HTERT RPE-1 (cell line): ENCODE results near the gene MAD1L1.

ENCODE experiments used
- in situ Hi-C: fragments of 300-500 bp; cut with MboI; formaldehyde crosslinking; loops from 4 replicates; pipeline ENCODE4 v1.14.3; 2020; ENCODE audit warnings: low sequenced_read_pairs

Gene MAD1L1

DNA sequence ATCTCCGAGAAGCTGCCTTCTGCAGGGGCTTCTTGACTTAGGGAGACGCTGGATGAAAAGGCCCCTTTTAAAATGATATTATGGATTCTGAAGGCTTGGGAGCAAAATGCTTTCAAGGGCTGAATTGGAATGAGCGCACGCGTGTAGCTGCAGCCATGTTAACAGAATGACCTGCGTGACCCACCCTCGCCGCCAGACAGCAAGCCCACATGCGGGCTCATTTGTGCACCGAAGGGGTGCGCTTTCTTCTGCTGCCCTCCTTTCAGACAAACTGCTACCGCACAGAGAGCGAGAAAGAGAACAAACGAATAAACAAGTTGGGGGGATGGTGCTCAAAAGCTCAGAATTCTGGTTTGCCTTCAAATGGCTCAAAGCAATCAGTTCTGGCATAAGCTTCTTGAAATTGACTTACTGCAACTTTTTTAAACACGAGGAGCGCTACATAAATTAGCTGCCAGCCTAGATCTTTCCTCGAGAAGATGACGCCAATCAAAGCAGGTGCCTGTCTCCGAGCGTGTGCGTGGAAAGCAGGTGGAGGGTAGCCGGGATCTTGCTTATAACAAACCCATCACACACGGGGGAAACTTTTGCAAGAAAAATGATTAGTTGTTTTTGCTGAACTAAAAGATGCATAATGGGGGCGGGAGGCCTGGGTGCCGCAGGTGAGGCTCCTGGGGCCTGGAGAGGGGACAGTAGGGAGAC lies 268.4 kb downstream of the MAD1L1 start:
- in situ Hi-C loops, result no loop called here

DNA sequence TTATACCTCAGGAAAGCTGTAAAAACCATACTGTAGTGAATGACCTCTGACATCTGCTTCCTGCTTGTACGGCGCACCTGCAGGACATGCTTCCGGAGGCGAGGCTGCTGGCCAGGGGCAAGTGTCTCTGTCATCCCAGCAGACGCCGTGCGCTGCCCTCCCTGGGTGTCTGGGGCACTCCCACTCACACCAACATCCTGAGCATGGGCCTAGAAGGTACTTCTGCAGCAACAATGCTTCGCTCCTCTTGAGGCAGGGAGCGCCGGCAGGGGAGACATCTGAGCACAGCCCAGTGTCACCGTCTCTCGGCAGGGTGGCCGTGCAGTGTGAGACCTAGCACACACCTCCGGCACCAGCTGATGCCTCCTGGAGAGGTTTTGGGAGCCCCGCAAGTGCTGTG lies 269.2 kb downstream of the MAD1L1 start:
- in situ Hi-C loops, result no loop called here

DNA sequence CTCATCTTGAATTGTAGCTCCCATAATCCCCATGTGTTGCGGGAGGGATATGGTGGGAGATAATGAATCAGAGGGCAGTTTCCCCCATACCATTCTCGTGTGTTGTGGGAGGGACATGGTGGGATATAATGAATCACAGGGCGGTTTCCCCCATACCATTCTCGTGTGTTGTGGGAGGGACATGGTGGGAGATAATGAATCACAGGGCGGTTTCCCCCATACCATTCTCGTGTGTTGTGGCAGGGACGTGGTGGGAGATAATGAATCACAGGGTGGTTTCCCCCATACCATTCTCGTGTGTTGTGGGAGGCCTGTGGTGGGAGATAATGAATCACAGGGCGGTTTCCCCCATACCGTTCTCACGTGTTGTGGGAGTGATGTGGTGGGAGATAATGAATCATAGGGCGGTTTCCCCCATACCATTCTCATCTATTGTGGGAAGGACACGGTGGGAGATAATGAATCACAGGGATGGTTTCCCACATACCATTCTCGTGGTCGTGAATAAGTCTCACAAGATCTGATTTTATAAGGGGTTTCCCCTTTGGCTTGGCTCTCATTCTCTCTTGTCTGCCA lies 271.0 kb downstream of the MAD1L1 start:
- in situ Hi-C loops, result no loop called here

DNA sequence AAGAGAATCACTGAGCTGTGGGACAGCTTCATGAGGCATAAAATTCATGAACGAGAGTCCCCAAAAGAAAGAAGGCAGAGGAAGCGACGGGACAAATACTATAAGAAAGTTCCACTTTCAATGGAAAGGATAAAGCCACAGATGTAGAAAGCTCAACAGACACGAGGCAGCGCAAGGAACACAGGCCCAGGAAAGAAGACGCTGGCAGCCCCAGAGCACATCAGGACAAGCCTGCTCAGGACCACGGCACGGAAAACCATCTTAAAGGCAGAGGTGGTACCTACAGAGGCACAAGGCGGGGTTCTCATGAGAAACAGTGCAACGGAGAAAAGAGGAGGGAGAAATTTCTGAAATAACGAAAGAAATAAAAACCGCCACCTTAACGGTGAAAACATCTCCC lies 273.4 kb downstream of the MAD1L1 start:
- in situ Hi-C loops, result no loop called here

DNA sequence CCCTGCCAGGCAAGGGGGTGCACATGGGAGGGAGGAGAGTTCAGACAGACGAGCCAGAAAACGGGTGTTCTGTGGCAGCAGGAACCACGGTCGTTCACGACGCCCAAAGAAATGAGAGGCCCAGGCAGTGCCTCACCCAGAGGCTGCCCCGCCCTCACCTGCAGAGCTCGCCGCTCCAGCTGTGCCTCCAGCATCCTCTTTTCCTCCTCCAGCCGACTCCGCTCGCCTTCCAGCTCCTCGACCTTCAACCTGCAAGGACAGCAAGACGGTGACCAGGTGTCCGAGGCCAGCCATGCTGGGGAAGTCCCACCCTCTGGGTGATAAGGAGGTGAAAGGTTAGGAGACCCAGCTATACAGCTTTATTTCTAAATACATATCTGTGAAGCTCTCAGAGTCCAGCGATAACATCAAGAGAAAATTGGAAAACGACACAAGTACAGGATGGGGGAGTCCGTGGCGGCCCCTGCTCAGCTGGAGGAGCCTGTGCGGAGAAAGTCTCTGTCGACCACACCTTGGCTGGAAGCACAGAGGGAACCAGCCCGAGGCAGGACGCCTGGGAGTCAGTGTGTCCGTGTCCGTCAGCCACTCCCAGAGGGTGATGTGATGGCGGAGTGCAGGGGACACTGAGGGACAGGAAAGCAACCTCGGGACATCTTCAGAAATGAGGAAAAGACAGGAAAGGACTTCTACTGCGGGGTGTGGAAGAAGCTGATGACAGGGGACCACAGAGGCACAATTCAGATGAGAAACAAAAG lies 275.1 kb downstream of the MAD1L1 start:
- in situ Hi-C loops, result no loop called here

DNA sequence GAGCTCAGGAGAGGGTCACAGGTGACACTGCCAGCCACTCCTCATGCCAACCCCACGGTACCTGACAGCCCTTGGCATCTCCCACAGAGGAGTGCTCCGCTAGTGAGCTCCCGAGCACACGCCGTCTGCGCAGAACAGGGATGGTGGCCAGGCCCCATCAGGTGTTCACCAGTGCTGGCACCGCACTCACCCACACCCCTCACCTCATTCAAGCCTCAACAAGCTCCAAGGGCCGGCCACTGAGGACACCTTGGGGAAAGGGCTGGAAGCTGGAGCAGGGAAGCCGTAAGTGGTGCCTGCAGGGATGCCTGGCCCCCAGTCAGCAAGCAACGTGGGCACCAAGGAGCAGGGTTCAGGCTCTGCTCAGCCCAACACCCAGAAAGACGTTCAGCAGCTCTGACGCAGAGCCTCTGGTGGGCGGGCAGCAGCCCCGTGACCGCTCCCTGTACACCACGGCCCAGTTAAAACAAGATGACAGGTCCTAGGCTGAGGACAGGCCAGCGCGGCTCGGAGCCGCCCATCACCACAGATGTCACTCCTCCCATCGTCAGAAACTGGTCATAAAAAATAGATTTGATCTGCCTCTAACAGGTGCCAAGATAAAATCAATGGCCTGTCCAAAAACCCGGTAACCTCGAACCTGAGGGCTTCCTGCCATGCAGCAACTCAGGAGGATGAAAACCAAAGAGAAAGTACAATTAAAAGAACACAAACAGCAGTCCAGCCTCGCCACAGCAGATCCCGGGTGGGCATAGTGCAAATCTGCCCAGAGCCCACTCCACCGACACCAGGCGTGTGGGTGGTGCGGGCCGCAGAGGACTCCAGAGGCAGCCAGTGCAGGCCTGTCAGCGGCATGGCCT lies 275.9 kb downstream of the MAD1L1 start:
- in situ Hi-C loops, result no loop called here

DNA sequence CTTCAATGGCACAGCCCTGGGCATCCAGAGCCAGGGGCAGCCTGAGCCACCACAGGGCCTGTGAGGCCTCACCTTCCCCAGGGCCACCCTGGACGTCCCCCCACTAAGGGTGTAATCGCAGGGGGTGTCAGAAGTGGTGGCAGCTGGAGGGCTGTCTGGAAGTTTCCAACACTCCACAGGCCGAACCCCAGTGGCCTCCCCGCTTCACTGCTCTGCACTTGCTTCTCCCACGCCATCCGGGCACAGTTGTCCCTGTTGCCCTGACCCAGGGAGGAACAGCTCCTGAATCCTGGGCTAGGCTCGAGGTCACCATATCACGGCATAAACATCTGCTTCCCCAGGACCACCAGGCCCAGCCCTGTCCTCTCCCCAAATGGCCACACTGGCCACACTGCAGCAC lies 276.6 kb downstream of the MAD1L1 start:
- in situ Hi-C loops, result no loop called here

DNA sequence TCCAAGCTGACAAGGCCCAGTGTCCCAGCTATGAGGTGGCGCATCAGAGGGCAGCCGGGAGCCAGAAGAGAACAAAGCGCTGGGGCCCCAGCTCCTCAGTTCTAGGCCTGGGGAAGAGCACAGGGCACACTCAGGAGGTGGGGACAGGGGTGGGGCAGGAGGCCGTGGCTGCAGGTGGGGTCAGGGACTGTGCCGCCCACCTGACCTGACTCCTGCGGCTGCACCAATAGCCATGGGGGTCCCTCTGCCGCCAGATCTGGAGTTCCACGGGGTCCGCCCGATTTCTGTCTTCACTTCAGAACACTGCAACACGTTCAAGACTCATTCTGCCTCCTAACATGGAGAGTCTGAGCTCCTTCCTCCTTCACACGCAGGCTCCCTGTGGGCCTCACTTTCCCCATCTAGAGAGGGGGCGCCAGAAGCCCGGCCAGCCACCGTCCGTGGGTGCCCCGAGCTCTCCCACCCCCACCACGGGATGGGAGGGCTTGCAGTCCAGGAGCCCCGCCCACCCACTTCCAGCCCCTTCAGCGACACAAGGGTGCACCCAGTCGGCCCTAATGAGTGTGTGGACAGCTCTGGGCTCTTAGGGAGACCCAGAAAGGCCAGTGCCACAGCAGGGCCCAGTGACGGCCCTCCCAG lies 278.3 kb downstream of the MAD1L1 start:
- in situ Hi-C loops, result no loop called here

DNA sequence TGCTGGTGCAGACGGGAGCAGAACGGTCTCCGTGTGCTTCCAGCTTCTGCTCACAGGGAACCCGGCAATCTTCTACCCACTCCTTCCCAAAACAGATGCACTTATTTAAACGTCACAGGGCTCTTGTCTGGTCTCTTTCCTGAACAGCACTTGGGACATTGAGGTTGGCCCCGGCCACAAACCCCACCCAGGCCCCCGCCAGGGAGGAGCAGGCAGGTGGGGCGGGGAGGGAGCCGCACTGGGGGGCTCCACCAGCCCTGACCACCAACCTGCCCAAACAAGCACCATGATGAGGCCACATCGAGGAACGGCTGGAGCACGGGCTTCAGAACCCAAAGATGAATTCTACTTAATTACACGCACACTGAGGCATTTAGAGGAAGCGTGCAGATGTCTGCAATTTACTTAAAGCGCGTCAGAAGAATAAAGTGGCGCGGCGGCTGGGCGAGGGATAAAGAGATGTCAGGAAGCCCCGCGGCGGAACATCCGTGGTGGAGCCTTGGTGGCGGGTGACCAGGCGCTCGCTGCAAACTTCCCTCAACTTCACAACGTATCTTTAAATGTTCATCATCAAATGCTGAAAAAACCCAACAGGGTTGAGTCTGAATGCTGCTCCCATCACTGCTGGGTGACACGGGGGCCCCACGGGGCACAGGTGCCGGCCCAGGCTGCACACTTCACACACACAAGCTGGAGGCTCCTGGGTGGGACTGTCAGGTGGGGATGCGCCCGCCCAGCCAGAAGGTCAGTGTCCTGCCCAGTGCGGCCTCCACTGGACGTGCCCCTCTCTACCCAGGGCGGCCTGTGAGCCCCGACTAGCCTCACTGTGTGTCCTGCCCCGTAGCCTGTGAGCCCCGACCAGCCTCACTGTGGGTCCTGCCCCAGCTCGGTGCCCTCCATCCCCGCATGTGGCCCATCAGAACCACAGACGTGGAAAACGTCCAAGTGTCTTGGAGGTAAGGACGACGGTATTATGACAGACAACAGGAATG lies 279.2 kb downstream of the MAD1L1 start:
- in situ Hi-C loops, result no loop called here

DNA sequence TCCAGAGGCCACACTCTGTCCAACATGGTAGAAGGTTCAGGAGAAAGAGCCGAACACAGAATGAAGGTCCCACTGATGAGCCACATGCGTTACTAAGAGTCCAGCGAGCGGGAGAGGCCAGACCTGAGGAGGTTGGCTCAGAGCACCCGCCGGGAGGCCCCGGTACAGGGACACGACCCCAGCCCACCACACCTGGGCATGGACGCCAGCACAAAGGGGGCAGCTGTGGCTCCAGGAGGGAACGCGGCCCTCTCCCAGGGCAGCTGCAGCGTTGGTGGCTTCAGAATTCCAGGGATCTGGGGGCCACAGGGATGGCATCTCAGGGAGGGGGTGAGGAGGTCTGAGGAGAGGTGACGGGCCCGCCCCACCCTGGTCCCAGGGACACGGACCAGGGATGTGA lies 280.0 kb downstream of the MAD1L1 start:
- in situ Hi-C loops, result no loop called here

DNA sequence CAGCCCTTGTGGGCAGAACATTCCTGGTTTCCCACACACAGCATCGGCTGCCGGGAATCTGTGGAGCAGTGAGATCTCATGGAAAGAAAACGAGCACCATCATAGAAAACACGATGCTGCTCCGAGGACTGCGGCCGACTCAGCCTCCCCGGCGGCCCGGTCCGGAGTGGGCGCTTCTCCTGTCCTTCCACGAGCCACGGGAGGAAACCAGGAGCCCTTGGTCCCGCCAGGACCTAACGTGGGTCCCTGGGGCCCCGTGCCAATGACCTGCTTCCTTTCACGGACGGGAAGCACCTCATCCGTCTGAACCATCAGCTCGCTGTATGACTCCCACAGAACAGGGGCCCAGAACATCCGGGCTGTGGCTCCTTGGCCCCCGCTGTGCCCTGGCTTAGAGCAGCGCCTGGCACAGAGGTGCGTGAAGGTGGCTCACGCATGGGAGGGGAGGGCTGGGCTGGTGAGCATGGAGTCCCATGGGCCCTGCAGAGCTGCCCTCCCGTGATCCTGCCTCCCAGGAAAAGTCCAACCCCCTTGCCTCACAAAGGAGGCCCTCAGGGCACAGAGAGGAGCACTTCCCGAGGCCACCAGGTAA lies 280.5 kb downstream of the MAD1L1 start:
- in situ Hi-C loops, result no loop called here

DNA sequence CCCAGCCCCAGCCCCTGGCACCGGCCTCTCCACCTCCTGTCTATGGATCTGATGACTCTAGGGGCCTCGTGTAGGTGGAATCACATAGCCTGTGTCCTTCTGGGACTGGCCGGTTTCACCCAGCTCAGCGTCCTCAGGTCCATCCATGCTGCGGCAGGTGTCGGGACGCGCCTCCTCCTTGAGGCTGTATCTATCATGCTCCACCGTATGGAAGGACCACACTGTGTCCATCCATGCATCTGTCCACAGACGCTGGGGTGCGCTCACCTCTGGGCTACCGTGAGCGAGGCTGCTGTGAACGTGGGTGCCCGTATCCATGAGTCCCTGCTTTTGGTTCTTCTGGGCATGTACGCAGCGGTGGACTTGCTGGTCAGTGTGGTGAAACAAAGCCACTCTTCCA lies 281.1 kb downstream of the MAD1L1 start:
- in situ Hi-C loops, result no loop called here

DNA sequence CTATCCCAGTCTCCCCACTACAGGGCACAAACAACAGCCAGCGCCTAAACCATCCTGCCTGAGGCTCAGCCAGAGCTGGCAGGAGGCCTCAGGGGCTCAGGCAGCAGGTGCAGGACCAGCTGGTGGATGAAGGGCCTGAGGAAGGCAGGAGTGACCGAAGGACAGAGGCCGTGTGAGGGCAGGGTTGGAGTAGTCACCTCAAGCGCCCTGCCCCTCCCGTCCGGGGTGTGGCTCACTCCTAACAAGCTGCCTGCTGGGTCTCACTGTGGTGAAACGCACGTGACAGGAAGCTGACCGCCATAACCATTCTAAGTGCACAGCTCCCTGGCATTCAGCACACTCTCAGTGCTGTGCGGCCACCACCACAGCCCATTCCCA lies 281.6 kb downstream of the MAD1L1 start:
- in situ Hi-C loops, result no loop called here

DNA sequence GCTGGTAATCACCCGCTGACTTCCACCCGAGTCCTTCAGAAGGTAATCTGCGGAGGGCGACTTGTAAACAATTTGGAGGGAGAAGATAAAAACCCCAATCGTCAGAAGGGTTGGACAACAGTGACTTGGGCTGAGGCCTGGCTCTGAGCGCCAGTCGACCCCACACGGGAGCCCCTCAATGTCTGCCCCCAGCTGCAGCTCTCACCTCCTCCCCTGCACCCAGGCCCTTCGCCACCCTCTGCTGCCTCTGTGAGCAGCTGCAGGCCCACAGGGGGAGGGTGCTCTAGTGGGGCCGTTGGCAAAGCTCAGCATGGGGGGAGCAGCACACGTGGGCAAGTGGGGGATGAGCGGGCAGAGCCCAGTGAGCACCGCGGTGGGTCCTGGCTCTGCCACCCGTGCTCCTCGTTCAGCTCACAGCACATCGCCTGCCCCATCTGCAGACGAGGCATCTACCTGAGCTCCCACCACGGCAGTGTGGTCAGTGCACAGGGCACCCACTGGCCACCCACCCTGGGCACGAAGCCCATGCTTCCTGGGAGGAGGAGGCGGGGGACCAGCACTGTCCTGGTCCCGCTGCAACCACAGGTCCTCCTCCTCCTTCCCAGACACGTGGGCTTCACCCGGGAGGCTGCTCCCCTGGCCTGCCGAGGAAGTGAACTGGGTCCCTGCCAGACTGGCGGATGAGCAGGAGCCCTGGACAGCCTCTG lies 282.1 kb downstream of the MAD1L1 start:
- in situ Hi-C loops, result no loop called here

DNA sequence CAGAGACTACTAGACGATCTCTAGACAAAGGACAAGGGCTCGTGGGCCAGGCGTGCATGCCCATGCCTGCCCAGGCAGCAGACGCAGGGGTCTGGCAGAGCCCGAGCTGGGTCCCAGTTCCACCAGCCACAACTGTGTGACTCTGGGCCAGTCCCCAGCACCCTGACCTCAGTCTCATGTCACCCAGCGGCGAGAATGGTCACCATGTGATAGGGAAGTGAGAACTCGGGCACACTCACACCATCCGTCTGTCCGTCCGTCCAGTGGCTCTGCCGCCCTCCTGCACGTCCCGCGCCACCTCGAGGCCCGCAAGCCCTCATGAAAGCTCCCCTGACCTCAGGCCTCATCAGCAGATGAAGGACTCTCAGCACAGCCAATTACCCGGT lies 282.7 kb downstream of the MAD1L1 start:
- in situ Hi-C loops, result no loop called here

DNA sequence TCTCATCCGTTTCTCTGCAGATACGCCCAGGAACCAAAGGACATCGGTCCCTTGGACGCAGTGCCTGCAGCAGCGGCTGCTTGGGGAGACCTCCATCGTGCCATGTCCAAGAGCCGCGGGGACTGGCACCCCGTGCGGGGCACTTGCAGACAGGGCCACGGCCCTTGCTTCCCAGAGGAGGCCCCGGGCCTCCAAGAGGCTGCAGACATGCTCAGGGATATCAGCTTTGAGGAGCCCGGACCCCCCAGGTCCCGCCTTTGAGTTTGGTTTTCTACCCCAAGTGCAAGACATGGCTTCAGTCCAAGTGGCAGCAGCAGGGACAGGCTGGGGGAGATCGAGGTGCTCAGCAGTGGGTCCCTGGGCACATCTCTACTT lies 283.1 kb downstream of the MAD1L1 start:
- in situ Hi-C loops, result no loop called here

DNA sequence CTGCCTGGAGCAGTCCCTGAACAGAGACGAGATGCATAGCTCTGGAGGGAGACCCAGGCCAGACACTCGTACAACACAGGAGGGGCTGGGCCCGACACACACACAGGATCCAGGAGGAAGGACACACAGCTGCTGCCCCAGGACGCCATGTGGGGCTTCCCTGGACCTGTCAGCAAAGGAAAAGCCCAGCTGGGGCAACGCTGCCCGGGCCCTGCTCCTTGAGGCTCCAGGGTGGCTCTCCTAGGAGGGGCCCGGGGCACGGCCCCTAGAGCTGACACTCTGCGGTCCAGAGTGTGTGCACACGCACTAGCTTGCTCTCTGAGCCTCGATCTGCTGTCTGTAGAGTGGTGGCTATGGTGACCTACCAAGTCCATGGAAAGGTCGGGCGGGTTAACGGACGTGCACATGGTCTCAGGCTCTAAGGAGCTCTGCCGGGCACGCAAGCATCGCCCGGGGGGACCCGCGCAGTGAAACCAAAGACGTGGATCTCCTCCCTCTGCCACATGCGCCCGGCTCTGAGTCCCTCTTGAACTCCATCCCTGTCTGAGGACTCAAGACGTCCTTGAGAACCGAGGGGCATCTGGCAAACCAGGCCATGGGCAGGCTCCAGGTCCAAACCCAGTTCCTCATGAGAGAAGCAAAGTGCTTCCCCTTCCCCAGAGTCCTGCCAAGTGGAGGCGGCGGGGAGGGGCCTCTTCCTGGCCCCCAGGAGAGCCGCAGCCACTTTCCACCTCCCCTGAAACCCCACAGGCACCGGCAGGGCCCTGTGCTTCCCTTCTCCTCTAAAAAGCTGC lies 283.7 kb downstream of the MAD1L1 start:
- in situ Hi-C loops, result no loop called here

DNA sequence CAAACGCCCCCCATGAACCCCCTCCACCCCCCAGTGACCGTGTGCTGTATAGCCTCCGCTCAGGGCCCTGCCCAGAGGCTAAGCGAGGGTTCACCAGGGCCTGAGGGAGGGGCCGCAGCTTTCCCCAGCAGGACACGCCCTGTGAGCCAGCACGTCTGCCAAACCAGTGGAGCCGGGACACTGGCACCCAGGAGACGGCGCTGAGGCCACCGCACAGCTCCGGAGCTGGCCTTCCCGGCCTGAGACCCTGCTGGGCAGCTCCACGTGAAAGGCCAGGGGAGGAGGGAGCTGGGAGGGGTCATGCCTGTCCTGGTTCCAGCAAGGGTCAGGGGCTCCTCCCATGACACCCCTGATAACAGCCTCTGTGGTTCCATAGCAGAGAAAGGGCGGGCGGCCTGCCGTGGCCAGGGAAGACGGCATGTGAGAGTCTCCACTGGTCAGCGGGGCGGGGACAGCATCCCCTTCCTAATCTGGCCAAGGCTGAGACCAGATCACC lies 284.4 kb downstream of the MAD1L1 start:
- in situ Hi-C loops, result no loop called here
